CD14-positive monocyte (primary cell): Measurements from ENCODE around the gene OR2V2. TPM values are rescaled to one million over a fixed set of nuclear protein-coding genes. Genes with fewer than 3 reads are reported as not detected.

ENCODE experiments used
- DNase-seq, 3 donors: peaks; one replicate each; pipeline ENCODE4 v3.0.0-alpha.2; 2011 to 2022
- H2AFZ ChIP-seq: 2 replicates; pipeline ENCODE4 v1.6.0; 2012; ENCODE audit warnings: mild to moderate bottlenecking, low read depth, low read length, inconsistent platforms; ENCODE audit not compliant: insufficient read depth, poor library complexity, severe bottlenecking
- H3K27ac ChIP-seq, 2 donors: 1 replicate in 1 of 2; 2 replicates in 1 of 2; pipeline ENCODE4 v1.5.1; 2012 to 2013; ENCODE audit warnings: low read length in 2 of 2, control low read depth in 1 of 2, inconsistent platforms in 1 of 2, low read depth in 1 of 2, mild to moderate bottlenecking in 1 of 2
- H3K27me3 ChIP-seq, 2 donors: one replicate each; pipeline versions ENCODE4 v1.6.0 to v1.6.1; 2011 to 2013; ENCODE audit warnings: low read length in 2 of 2; ENCODE audit not compliant: control insufficient read depth in 2 of 2, insufficient read depth in 2 of 2
- H3K36me3 ChIP-seq, 2 donors: replicated peaks in 1 of 2; 1 replicate in 1 of 2; 2 replicates in 1 of 2; pipeline versions ENCODE4 v1.5.1 to v1.6.1; 2012 to 2013; ENCODE audit warnings: low read length in 2 of 2, control low read depth in 1 of 2, inconsistent platforms in 1 of 2, mild to moderate bottlenecking in 1 of 2; ENCODE audit not compliant: insufficient read depth in 2 of 2, control insufficient read depth in 1 of 2
- H3K4me1 ChIP-seq, 2 donors: 1 replicate in 1 of 2; 2 replicates in 1 of 2; pipeline versions ENCODE4 v1.5.1 to v1.6.1; 2012 to 2013; ENCODE audit warnings: low read length in 2 of 2, control low read depth in 1 of 2, inconsistent platforms in 1 of 2, mild to moderate bottlenecking in 1 of 2, moderate library complexity in 1 of 2; ENCODE audit not compliant: insufficient read depth in 2 of 2, control insufficient read depth in 1 of 2
- H3K4me2 ChIP-seq: replicated peaks from 2 replicates; pipeline ENCODE3; 2012; ENCODE audit warnings: low read length, moderate library complexity, mild to moderate bottlenecking; ENCODE audit not compliant: poor library complexity, severe bottlenecking; ENCODE audit errors: extremely low read depth
- H3K4me3 ChIP-seq, 3 experiments: fragments of 200-600 bp in 1 of 3; sonication (generic) in 1 of 3; replicated peaks in 1 of 3; 1 replicate in 2 of 3; 2 replicates in 1 of 3; pipeline ENCODE4 v1.5.1; 2011 to 2013; ENCODE audit warnings: low read length in 3 of 3, mild to moderate bottlenecking in 3 of 3, control low read depth in 2 of 3, low read depth in 2 of 3, inconsistent platforms in 1 of 3, moderate library complexity in 1 of 3
- H3K79me2 ChIP-seq: 2 replicates; pipeline ENCODE4 v1.6.0; 2012; ENCODE audit warnings: mild to moderate bottlenecking, control low read depth, inconsistent platforms, low read length, moderate library complexity; ENCODE audit not compliant: insufficient read depth
- H3K9ac ChIP-seq: 2 replicates; pipeline ENCODE4 v1.6.0; 2017; ENCODE audit warnings: low read length, mild to moderate bottlenecking; ENCODE audit not compliant: insufficient read depth, poor library complexity, severe bottlenecking
- H3K9me3 ChIP-seq, 2 donors: replicated peaks in 1 of 2; 1 replicate in 1 of 2; 2 replicates in 1 of 2; pipeline versions ENCODE4 v1.5.1 to v1.6.1; 2012 to 2013; ENCODE audit warnings: low read length in 2 of 2, control low read depth in 1 of 2; ENCODE audit not compliant: control insufficient read depth in 1 of 2, insufficient read depth in 1 of 2
- H4K20me1 ChIP-seq: 2 replicates; pipeline ENCODE4 v1.6.0; 2012; ENCODE audit warnings: mild to moderate bottlenecking, low read length, control low read depth, moderate library complexity; ENCODE audit not compliant: insufficient read depth
- H3K27ac Mint-ChIP-seq, 7 donors: one replicate each; pipeline ENCODE4 v1.8.0; 2020; ENCODE audit warnings: mild to moderate bottlenecking in 7 of 7, mixed read lengths in 7 of 7, moderate library complexity in 6 of 7, inconsistent platforms in 2 of 7
- H3K27me3 Mint-ChIP-seq, 3 donors: one replicate each; pipeline ENCODE4 v1.8.0; 2021 to 2022; ENCODE audit warnings: low read depth in 3 of 3, mild to moderate bottlenecking in 3 of 3, mixed read lengths in 3 of 3, moderate library complexity in 3 of 3, inconsistent platforms in 1 of 3
- H3K36me3 Mint-ChIP-seq, 2 donors: one replicate each; pipeline ENCODE4 v1.8.0; 2020; ENCODE audit warnings: mixed read lengths in 2 of 2, inconsistent platforms in 1 of 2, mild to moderate bottlenecking in 1 of 2
- H3K4me1 Mint-ChIP-seq: one replicate; pipeline ENCODE4 v1.8.0; 2020; ENCODE audit warnings: mild to moderate bottlenecking, mixed read lengths
- H3K4me3 Mint-ChIP-seq, 2 donors: one replicate each; pipeline ENCODE4 v1.8.0; 2020; ENCODE audit warnings: mild to moderate bottlenecking in 2 of 2, mixed read lengths in 2 of 2, moderate library complexity in 1 of 2
- H3K9me3 Mint-ChIP-seq, 7 donors: one replicate each; pipeline ENCODE4 v1.8.0; 2020 to 2022; ENCODE audit warnings: mixed read lengths in 7 of 7, mild to moderate bottlenecking in 6 of 7, moderate library complexity in 6 of 7, inconsistent platforms in 2 of 7
- CTCF ChIP-seq: fragments of 200-600 bp; IDR thresholded peaks from one replicate; pipeline ENCODE4 v1.8.0; 2022; ENCODE audit warnings: antibody characterized with exemption, mild to moderate bottlenecking
- WGBS: methylation state at CpG from one replicate; pipeline ENCODE4 v1.1.5; 2013; ENCODE audit warnings: missing lambda C conversion rate; ENCODE audit not compliant: insufficient coverage; 5-methylcytosine and 5-hydroxymethylcytosine counted together
- intact Hi-C, 2 donors: fragments of 100-400 bp; cut with micrococcal nuclease; formaldehyde crosslinking; loops; one replicate each; pipeline versions ENCODE4 v1.15.0 to v1.15.1; 2023
- polyA plus RNA-seq, 3 donors: library from polyadenylated mRNA; depleted of rRNA in 1 of 3; unstranded in 2 of 3; stranded (reverse) in 1 of 3; fragments of 300-500 nt in 2 of 3; fragments of >200 nt in 1 of 3; fragmentation: Illumina TruSeq in 2 of 3; gene quantifications; 1 replicate in 2 of 3; 2 replicates in 1 of 3; pipeline ENCODE4 v1.2.3, GENCODE V29; 2012 to 2021

OR2V2 gene
- polyA plus RNA-seq, 3 donors: not detected

GRCh38 chr5:181205761-181206649 lies 58.6 kb downstream of the OR2V2 start:
- H3K4me1 ChIP-seq: peaks cover 49 to 63% of the 10 kb centered on the region in 2 donors
- no peaks in the 10 kb centered on the region for H3K9me3 ChIP-seq

More at GRCh38 chr5:181205761-181206649, 58.6 kb downstream of the OR2V2 start:
- Mint-ChIP-seq H3K4me1 (peaks cover 54% of the 10 kb centered on the region), H3K27ac (peak overlapping the region in 5 of 7 donors; percentile 21 to 76 (median 72)), H3K36me3 (peaks cover 13 to 16% of the 10 kb centered on the region in 2 donors), H3K27me3 (peaks cover 30 to 36% (median 30%) of the 10 kb centered on the region in 3 donors), H3K4me3 (peak overlapping the region; percentile 92 to 99), H3K9me3 (peaks cover 0 to 16% (median 7%) of the 10 kb centered on the region in 7 donors)
- H3K4me3 ChIP-seq: peak overlapping the region; percentile 36 to 81 (median 56)
- H2AFZ ChIP-seq: peak overlapping the region; percentile 84
- no peak for TF ChIP-seq CTCF
- whole genome bisulfite sequencing: 1% methylated on average over 37 of the region's 37 CpGs
- peaks cover 6 to 30% of the 10 kb centered on the region in 2 donors for H3K27me3 ChIP-seq
- peak overlapping the region; percentile 58 for H3K9ac ChIP-seq
- peak overlapping the region; percentile 93 for H3K4me2 ChIP-seq
- H3K79me2 ChIP-seq: no peaks in the 10 kb centered on the region
- H3K36me3 ChIP-seq: no peaks in the 10 kb centered on the region
- DNase-seq: peak in 1 of 3 donors; percentile 24
- no peaks in the 10 kb centered on the region for H4K20me1 ChIP-seq
- intact Hi-C loops: loop anchor here in 1 of 2 donors (2.0 kb wide), 1 partner anchor 17 kb away; no protein-coding TSS in a partner anchor
- no peak overlapping the region for H3K27ac ChIP-seq
